Body of pancreas (tissue), 4 donors: ENCODE results near the gene IDE.

ENCODE experiments used
- POLR2A ChIP-seq, 3 donors: fragments of 450-650 bp; IDR thresholded peaks; one replicate each; pipeline ENCODE4 v1.6.1; 2016; ENCODE audit warnings: antibody characterized with exemption in 3 of 3, mild to moderate bottlenecking in 2 of 3
- TF ChIP-seq, protein P1 (sequence below), 7 experiments: fragments of 450-650 bp in 4 of 7; fragments of 200-600 bp in 3 of 7; sonication (generic) in 3 of 7; IDR thresholded peaks; one replicate each; pipeline ENCODE4 v1.5.1; 2016 to 2019; ENCODE audit warnings: antibody characterized with exemption in 7 of 7

DNA sequence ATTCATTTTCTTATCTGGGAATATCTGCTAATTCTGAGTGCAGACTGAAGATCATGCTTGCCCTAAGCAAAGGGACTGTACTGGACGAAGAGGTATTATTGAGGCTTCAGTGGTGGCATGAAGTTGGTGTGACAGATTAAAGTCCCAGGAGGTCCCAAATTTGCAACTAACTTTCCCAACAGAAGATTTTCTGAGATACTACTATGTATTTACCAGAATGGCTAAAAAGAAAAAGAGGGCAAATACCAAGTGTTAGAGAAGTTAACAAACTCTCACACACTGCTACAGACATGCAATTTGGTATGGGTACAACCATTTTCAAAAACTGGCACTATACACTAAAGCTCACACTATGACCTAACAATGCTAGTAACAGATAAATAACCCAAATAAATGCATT is 28.3 kb downstream of the IDE start:
- TF ChIP-seq, protein P1, sequence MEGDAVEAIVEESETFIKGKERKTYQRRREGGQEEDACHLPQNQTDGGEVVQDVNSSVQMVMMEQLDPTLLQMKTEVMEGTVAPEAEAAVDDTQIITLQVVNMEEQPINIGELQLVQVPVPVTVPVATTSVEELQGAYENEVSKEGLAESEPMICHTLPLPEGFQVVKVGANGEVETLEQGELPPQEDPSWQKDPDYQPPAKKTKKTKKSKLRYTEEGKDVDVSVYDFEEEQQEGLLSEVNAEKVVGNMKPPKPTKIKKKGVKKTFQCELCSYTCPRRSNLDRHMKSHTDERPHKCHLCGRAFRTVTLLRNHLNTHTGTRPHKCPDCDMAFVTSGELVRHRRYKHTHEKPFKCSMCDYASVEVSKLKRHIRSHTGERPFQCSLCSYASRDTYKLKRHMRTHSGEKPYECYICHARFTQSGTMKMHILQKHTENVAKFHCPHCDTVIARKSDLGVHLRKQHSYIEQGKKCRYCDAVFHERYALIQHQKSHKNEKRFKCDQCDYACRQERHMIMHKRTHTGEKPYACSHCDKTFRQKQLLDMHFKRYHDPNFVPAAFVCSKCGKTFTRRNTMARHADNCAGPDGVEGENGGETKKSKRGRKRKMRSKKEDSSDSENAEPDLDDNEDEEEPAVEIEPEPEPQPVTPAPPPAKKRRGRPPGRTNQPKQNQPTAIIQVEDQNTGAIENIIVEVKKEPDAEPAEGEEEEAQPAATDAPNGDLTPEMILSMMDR (IDR thresholded peaks at IDR 0.05) = no peak
- TF ChIP-seq POLR2A (IDR thresholded peaks at IDR 0.05) = no peak
